ENCODE measurements around the gene WRAP53. TPM values are rescaled to one million over a fixed set of nuclear protein-coding genes. Genes with fewer than 3 reads are reported as not detected.

WRAP53 gene
- total and polyA plus RNA-seq, 12 donors = 3.8 to 12.1 (median 4.9) TPM

DNA sequence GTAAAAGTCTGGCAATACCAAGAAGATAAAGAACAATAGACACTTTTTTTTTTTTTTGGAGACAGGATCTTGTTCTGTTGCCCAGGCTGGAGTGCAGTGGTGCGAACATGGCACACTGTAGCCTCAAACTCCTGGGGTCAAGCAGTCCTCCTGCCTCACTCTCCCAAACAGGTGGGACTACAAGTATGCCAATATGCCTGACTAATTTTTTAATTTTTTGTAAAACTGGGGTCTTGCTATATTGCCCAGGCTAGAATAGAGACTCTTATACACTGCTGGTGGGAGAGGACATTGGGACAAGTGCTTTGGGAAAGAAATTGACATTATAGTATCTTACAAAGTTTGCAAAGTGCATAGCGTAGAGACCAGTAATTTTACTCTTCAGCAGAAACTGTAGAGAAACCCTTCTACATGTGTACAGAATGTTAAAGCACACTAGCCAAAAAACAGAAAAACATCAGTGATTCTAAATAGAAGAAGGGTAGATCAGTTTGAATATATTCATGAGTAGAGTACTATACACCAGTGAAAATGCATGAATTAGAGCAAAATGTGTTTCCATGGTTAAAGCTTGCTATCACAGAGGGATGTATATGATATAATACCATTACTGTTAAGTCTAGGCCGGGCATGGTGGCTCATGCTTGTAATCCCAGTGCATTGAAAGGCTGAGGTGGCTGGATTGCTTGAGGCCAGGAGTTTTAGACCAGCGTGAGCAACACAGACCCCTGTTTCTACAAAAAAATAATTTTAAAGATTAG, 9.7 kb downstream of the WRAP53 start:
- Histone ChIP-seq H3K4me3 (no peak overlapping the region), H3K36me3 (peaks cover 0 to 51% (median 8%) of the 10 kb centered on the region in 9 donors), H3K9me3 (no peaks in the 10 kb centered on the region), H3K27me3 (peaks cover 0 to 16% (median 0%) of the 10 kb centered on the region in 7 donors), H3K27ac (no peak overlapping the region), H3K4me1 (no peaks in the 10 kb centered on the region)
- TF ChIP-seq, protein P1, sequence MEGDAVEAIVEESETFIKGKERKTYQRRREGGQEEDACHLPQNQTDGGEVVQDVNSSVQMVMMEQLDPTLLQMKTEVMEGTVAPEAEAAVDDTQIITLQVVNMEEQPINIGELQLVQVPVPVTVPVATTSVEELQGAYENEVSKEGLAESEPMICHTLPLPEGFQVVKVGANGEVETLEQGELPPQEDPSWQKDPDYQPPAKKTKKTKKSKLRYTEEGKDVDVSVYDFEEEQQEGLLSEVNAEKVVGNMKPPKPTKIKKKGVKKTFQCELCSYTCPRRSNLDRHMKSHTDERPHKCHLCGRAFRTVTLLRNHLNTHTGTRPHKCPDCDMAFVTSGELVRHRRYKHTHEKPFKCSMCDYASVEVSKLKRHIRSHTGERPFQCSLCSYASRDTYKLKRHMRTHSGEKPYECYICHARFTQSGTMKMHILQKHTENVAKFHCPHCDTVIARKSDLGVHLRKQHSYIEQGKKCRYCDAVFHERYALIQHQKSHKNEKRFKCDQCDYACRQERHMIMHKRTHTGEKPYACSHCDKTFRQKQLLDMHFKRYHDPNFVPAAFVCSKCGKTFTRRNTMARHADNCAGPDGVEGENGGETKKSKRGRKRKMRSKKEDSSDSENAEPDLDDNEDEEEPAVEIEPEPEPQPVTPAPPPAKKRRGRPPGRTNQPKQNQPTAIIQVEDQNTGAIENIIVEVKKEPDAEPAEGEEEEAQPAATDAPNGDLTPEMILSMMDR (IDR thresholded peaks at IDR 0.05) = no peak
- no peak for DNase-seq
- WGBS, 2 donors = 96 to 97% methylated on average over 4 of the region's 4 CpGs
- ATAC-seq = no peak
- intact Hi-C loops (cut with DNase I) = loop anchor here in 1 of 10 donors (10.0 kb wide), 1 partner anchor 63 kb away; the partner anchor contains the start of gene SHBG

GRCh38 chr17:7700510-7700909, 12.2 kb downstream of the WRAP53 start:
- Histone ChIP-seq H3K4me3 (no peak overlapping the region), H3K27ac (no peak overlapping the region), H3K4me1 (peaks cover 7 to 20% (median 15%) of the 10 kb centered on the region in 9 donors), H3K36me3 (peaks cover 0 to 34% (median 8%) of the 10 kb centered on the region in 9 donors), H3K27me3 (peaks cover 5 to 39% (median 20%) of the 10 kb centered on the region in 7 donors), H3K9me3 (no peaks in the 10 kb centered on the region)
- TF ChIP-seq, protein P1 (IDR thresholded peaks at IDR 0.05) = no peak
- 91 to 95% methylated on average over 7 of the region's 7 CpGs for WGBS, 2 donors
- ATAC-seq (no peak), DNase-seq (no peak)
- intact Hi-C loops (cut with DNase I) = no loop called here

DNA sequence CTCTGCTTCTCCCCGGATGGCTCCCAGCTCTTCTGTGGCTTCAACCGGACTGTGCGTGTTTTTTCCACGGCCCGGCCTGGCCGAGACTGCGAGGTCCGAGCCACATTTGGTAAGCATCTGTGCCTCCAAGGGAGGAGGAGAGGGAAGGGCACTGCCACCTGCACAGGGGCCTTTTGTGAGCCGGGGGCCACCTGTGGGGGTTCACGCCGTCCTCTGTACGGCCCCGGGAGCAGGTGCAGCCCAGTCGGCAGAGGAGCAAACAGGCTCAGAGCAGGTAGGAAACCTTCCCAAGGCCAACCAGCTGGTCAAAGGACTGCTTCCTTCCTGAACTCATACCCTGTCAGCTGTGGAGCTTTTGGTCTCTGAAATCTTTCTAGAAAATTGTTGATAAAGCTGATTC, 13.4 kb downstream of the WRAP53 start:
- WGBS, 2 donors = 92 to 96% methylated on average over 14 of the region's 14 CpGs
- Histone ChIP-seq H3K27me3 (peaks cover 5 to 50% (median 32%) of the 10 kb centered on the region in 7 donors), H3K4me1 (peaks cover 7 to 26% (median 16%) of the 10 kb centered on the region in 9 donors), H3K4me3 (no peak overlapping the region), H3K36me3 (peaks cover 0 to 32% (median 8%) of the 10 kb centered on the region in 9 donors), H3K27ac (no peak overlapping the region), H3K9me3 (no peaks in the 10 kb centered on the region)
- no peak for DNase-seq
- intact Hi-C loops (cut with DNase I) = no loop called here
- ATAC-seq = no peak
- TF ChIP-seq, protein P1 (IDR thresholded peaks at IDR 0.05) = no peak

GRCh38 chr17:7702776-7703175, 14.5 kb downstream of the WRAP53 start:
- peaks cover 7 to 26% (median 16%) of the 10 kb centered on the region in 9 donors for H3K4me1 ChIP-seq
- H3K27me3 ChIP-seq = peaks cover 5 to 50% (median 41%) of the 10 kb centered on the region in 7 donors
- WGBS, 2 donors = 85 to 87% methylated on average over 13 of the region's 13 CpGs
- no peaks in the 10 kb centered on the region for H3K9me3 ChIP-seq
- no peak overlapping the region for H3K4me3 ChIP-seq
- DNase-seq = no peak
- H3K36me3 ChIP-seq = peaks cover 0 to 32% (median 8%) of the 10 kb centered on the region in 9 donors
- TF ChIP-seq, protein P1 (IDR thresholded peaks at IDR 0.05) = no peak
- H3K27ac ChIP-seq = no peak overlapping the region
- no peak for ATAC-seq
- intact Hi-C loops (cut with DNase I) = no loop called here
